Lower leg skin (tissue), 3 donors: ENCODE results near the gene PAFAH1B2.

Experiments used
- CTCF ChIP-seq, 3 donors: fragments of 450-650 bp; IDR thresholded peaks; one replicate each; pipeline ENCODE4 v1.5.1; 2016; ENCODE audit warnings: antibody characterized with exemption in 3 of 3, mild to moderate bottlenecking in 3 of 3, moderate library complexity in 2 of 3
- POLR2A ChIP-seq, 2 donors: fragments of 450-650 bp; IDR thresholded peaks; one replicate each; pipeline ENCODE4 v1.6.1; 2016 to 2017; ENCODE audit warnings: antibody characterized with exemption in 2 of 2, mild to moderate bottlenecking in 1 of 2, moderate library complexity in 1 of 2

DNA sequence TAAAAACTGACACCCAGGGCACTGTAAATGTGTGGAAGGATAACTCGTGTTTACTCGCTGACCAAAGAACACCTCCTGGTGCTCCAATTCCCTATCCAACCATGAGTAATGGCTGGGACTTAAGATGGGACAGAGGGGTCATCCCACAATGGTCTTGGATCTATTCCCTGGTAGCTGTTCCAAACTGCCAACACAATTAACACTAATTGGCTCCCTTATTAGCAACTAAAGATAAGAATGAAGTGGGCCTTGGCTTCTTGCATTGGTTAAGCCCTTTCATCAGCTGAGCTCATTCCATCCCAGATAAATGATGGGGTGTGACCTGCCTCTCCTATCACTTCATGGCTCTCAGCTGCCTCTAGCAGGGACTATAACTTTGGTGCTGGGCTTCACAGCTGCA, 44.4 kb upstream of the PAFAH1B2 start:
- no peak for TF ChIP-seq CTCF (IDR thresholded peaks at IDR 0.05)
- no peak for TF ChIP-seq POLR2A (IDR thresholded peaks at IDR 0.05)
